ENCODE results near the gene STEAP3.

GRCh38 chr2:119260646-119261492 is 37.2 kb downstream of the STEAP3 start:
- no peak for TF ChIP-seq CTCF (IDR thresholded peaks at IDR 0.05; ENCODE audit: insufficient read depth, low read depth, low read length)
- no peak for TF ChIP-seq EZH2 (IDR thresholded peaks at IDR 0.05; ENCODE audit: insufficient read depth, low read length)

Measured in astrocyte (in vitro differentiated cells and primary cell).